Fibroblast of skin of right quadriceps (primary cell): ENCODE results near the gene FAM169A.
A peak's percentile ranks its signal among the peaks of the same experiment; 100 is the strongest.
"Not testable (repeated sequence)": the region's sequence is repeated elsewhere in the genome, so short reads cannot be mapped to it uniquely, and the experiment has no call there.

ENCODE experiments used
- DNase-seq: peaks from one replicate; pipeline ENCODE4 v3.0.0-alpha.2; 2013

Gene FAM169A

DNA sequence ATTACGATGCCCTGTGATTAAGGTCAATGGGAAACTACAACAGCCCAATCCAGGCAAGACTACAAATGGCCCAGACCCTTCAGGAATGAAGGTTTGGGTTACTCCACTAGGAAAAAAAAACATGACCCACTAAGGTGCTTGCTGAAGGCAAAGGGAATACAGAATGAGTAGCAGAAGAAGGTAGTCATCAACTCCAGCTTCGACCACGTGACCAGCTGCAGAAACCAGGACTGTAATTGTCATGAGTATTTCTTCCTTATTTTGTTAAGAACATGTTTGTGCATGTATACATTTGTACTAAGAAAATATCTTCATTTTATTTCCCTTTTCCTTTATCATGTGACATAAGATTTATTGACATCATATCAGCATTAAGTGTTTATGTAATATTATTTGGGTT is 74.5 kb downstream of the FAM169A start:
- not testable (repeated sequence) for DNase-seq

DNA sequence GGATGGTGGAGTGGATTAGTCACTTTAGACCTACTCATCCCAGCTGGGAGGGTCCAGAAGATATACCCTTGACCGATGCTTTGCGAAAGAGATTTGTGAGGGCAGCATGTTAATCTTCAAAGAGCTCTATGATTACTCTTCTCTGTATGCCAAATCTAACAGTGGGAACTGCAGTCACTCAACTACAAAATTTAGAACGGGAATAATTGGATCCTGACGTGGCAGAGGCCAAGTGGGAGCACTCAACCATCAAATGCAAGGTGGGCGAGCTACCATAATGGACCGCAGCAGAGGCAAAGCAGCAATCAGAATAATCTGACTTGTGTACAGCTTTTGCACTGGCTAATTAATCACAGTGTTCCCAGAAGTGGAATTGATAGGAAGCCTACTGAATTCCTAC is 78.8 kb downstream of the FAM169A start:
- DNase-seq: no peak

DNA sequence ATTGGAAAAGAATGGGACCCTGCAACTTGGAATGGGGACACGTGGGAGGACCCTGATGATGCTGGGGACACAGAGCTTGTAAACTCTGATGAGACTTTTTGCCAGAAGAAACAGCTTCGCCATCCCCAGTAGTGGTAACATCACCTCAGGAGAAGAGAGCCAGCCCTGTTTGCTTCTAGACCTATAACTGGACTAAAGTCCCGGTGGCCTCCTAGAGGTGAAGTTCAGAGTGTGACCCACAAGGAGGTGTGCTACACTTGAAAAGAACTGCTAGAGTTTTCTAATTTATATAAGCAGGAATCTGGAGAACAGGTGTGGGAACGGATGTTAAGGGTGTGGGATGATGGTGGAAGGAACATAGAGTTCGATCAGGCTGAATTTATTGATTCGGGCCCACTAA is 79.3 kb downstream of the FAM169A start:
- no peak for DNase-seq

DNA sequence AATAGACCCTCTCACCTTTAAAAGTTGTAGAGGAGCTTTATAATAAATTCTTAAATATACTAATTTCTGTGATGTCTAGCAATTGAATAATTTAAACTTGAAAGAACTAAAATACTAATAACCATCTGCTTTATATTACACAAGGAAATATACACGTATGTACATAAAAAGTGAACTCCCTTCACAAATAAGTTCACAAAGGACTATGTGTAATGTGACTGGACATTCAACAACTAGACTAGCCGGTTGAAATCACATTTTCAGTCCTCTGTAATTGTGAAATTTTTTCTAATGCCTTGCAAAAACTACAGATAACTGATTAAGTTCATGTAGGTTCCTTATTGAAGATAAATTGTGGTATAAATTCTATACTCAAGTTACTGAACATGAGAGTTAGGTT is 87.6 kb downstream of the FAM169A start:
- no peak for DNase-seq

DNA sequence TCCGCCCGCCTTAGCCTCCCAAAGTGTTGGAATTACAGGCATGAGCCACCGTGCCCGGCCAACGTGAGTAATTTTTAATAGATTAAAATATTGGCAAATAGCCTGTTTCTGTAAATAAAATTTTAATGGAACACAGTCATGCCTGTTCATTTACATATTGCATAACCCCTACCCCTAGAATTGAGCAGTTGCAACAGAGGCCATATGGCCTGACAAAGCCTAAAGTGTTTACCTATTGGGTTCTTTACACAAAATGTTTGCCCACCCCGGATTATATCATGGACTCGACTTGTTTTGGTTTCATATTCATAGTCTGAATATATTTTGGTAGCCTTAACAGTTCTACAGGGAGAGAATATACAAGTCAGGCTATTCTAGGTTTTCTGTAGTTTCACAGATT is 93.8 kb downstream of the FAM169A start:
- no peak for DNase-seq

DNA sequence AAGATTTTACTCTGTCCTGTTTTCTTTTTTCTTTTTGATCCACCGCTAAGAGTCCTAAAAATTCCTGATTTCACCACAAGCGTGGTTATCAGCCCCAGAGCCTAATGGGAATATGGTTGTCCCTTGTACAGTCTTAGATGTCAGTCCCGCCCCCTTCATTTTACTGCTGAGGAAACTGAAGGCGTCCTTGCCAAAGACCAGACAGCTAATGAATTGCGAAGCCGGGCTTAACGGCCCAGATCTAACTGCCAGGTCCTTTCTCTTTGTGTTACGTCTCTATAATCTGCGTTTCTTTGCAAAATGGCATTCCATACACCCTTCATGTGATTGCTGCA is 98.6 kb downstream of the FAM169A start:
- peak; percentile 29 for DNase-seq

DNA sequence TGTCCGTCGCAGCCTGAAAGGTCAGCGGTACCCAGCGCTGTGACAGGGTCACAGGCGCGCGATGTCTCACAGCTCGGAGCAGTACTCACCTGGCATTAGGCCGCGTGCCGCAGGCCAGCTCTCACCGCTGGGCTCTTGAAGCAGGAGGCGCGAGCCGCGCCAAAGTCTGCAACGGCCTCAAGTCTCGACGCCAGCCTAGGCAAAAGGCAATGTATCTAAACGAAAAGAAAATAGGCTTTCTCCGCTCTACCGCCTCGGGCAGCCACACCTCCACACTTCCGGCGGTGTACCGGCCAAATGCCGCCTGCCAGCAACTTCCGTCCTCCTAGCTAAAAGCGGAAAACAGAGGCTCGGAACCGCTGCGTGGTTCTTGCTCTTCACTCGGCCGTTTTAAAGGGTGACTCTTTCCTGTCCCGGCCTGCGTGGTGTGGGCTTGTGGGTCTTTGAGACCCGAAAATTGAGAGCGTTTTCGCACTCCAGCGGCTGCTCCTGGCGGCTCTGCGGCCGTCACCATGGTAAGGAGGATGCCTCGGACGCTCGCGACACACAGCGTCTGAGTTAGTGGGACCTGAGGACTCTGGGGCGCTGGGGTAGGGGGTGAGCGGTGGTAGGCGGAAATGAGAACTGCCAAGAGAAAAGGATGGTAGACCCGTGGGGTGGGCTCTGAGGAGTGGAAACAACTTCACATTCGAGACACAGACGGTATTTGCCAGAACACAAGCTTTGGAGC is 99.2 kb downstream of the FAM169A start, which contains the start of the genes GFM2 and NSA2:
GFM2 (minus strand) TSS at position 269 of the 730 bp plus-strand sequence. CDS start 3,375 bp downstream, outside the sequence.
NSA2 (plus strand) TSS at position 401 of the 730 bp plus-strand sequence; CDS start at position 513, 112 bp downstream.
- DNase-seq: peak; percentile 91

DNA sequence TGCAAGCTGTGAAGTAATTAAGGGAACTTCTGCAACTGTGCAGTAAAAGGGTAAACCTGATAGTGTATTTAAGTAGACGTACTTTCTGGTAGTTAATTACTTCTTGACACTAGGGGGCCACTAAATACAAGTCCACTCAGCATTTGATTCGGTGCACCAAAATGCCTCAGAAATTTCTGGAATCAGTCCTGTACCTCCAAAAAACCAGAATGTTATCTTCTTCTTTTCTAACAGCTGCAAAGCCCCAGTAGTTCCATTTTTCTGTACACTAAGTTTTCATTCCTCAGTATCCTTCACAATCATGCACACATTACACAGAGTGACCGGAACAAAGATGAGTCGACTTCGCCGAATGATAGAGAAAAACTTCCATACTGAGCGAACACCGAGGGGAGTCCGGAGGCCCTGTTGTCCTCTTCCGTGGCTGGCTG is 99.8 kb downstream of the FAM169A start:
- peak; percentile 26 for DNase-seq

DNA sequence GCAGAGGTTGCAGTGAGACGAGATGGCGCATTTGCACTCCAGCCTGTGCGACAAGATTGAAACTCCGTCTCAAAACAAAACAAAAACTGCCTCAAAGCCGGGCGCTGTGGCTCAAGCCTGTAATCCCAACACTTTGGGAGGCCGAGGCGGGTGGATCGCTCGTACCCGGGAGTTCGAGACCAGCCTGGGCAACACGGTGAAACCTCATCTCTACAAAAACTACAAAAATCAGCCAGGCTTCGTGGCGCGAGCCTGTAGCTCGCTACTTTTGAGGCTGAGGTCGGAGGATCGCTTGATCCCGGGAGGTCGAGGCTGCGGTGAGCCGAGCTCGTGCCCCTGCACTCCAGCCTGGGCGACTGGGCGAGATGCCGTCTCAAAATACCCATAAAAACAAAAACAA is 100.3 kb downstream of the FAM169A start:
- DNase-seq: no peak

DNA sequence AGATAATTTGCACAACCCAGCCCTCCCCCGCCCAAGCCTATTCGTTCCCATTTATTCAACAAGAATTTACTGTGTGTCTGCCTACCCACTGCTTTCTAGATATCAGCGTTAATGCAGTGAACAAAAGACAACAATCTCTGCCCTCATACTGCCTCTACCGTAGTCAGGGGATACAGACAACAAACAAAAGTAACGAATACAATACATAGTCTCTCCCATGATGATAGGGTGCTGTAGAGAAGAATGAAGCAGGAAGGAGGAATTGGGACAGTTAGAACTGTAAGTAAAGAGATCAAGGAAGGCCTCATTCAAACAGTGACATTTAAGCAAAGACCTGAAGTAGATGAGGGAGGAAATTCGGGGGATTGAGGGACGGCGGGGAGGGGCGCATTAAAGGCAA is 101.0 kb downstream of the FAM169A start:
- DNase-seq: no peak

DNA sequence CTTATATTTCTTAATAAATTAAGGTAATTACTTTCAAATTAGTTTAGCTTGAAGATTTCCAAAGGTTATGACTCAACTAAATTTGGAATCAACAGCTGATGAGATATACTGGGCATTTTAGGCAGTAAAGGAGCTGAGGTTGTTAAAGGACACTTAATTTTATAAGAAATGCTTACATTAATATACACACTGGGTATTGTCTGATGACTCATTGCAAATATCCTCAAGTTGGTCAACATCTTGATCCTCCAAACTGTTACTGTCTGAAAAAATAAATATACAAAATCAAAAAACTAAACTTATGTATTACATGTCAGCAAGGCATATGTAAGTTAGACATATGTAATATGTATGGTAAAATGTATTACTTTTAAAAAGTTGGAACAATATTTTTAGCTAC is 102.7 kb downstream of the FAM169A start:
- no peak for DNase-seq

DNA sequence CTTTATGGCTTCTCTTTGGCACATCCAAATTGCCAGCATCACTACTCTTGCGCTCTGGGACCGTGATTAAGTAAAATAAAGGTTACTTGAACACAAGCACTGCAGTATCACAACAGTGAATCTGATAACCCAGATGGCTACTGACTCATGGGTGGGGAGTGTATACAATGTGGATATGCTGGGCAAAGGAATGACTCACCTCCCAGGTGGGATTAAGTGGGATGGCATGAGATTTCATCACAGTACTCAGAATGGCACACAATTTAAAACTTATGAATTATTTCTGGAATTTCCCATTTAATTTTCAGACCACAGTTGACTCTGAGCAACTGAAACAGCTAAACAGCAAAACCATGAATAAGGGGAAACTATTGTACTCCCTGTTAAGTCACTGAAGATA is 103.6 kb downstream of the FAM169A start:
- peak; percentile 60 for DNase-seq

DNA sequence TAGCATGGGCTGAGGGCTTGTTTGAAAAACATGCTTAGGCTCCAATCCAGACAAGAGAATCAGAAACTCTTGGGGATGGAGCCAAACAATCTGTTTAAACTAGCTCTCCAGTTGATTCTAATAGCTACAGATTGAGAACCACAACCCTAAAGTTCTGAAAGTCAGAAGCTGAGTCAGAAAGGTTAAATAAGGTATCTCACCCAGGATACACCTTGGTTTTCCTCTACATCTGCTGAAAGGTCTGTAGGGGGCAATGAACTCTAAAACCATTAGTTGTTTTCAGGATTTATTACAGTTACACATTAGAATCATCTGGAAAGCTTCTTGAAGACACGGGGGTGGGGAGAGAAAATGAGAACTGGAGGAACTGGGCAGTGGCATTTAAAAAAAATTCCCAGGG is 104.9 kb downstream of the FAM169A start:
- no peak for DNase-seq

DNA sequence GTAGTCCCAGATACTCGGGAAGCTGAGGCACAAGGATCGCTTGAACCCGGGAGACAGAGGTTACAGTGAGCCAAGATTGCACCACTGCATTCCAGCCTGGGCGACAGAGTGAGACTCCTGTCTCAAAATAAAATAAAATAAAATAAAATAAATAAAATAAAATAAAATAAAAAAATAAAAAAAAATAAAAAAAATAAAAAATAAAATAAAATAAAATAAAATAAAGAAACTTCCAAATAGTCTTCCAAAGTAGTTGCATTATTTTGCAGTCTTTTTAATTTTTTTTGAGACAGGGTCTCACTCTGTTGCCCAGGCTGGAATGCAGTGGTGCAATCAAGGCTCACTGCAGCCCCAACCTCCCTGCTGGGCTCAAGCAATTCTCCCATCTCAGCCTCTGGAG is 117.4 kb downstream of the FAM169A start:
- not testable (repeated sequence) for DNase-seq

DNA sequence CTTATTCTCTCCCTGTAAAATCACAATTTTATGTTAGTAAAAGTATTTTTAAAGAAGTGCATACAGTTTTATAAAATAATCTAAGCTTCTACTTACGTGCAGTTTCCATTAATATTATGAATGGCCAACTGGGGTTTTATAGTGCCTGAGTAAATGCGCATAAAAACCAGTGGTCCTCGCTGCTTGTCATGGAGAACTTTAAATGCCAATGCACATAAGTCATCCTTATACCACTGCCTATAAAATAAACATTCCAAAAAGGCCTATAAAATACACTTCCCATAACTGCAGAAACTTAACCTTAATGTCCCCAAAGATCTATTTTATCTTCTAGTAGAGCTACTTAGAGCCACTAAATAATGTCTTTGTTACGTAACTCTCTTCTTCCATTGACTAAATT is 127.8 kb downstream of the FAM169A start:
- DNase-seq: no peak

DNA sequence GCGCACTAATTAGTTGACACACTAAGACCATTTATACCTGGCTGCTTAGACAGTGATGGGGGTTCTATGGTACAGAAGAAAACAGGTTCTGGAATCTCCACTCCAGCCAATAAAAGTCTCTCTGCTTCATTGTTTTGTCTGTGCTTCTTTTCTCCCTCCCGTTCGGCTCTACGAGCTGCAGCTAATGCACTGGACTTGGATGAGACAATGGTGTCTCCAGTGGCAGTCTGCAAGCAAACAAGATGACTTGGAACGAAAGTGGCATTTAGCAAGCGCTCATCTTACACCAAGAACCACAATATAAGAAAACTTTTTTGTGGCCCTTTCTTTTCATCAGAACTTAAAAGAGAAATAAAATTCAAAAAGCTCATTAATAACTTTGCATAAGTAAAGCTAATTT is 129.4 kb downstream of the FAM169A start:
- DNase-seq: no peak
